GM12878 (cell line): ENCODE results near the gene PPP4R1. TPM values are rescaled to one million over a fixed set of nuclear protein-coding genes. Genes with fewer than 3 reads are reported as not detected.

Source experiments
- ATAC-seq: fragments of 200-7000 bp; cut with Tn5 transposase; 3 replicates; pipeline ENCODE4 v1.9.1; 2020; ENCODE audit warnings: mild to moderate bottlenecking, moderate library complexity
- BruUV-seq: library from RNA; stranded (reverse); fragments of 400-500 nt; replicated peaks from 2 replicates; lab custom pipeline; 2021; lab: Mats Ljungman, UMichigan
- CTCF ChIA-PET: fragments of 300-600 bp; sonication (Branson Sonifier 250); formaldehyde crosslinking; extraction: SDS; loops from one replicate; lab custom pipeline; 2021; ENCODE audit warnings: inconsistent platforms; lab: Yijun Ruan, JAX
- POLR2A ChIA-PET: fragments of 350-600 bp; formaldehyde crosslinking; extraction: SDS; loops from one replicate; lab custom pipeline; 2021; ENCODE audit warnings: inconsistent platforms; lab: Charles Lee
- RAD21 ChIA-PET: fragments of 300-600 bp; sonication (Branson Sonifier 250); formaldehyde crosslinking; loops from one replicate; lab custom pipeline; 2023; ENCODE audit warnings: antibody characterized with exemption; ENCODE audit not compliant: unreplicated experiment; lab: Charles Lee
- SMC1A ChIA-PET: fragments of 300-600 bp; sonication (Branson Sonifier 250); formaldehyde crosslinking; loops from one replicate; lab custom pipeline; 2023; ENCODE audit not compliant: unreplicated experiment, uncharacterized antibody; lab: Charles Lee
- DNase-seq: peaks from one replicate; pipeline ENCODE4 v3.0.0-alpha.2; 2011; ENCODE audit warnings: low read depth, low spot score
- FAIRE-seq: peaks from 3 replicates; lab custom pipeline; 2011; peaks lifted over from hg19 to GRCh38; lab: Jason Lieb, UNC
- H2AFZ ChIP-seq: 2 replicates; pipeline ENCODE4 v1.6.0; 2011; ENCODE audit warnings: low read depth, low read length, control low read depth; ENCODE audit not compliant: control insufficient read depth
- H3K27ac ChIP-seq: 2 replicates; pipeline ENCODE4 v1.5.1; 2011; ENCODE audit warnings: control low read depth; ENCODE audit not compliant: control insufficient read depth, insufficient read depth
- H3K27me3 ChIP-seq, 2 experiments: replicated peaks in 1 of 2; 2 replicates each; pipeline versions ENCODE4 v1.6.0 to v1.6.1; 2011; ENCODE audit warnings: low read length in 1 of 2; ENCODE audit not compliant: control insufficient read depth in 2 of 2, insufficient read depth in 2 of 2
- H3K36me3 ChIP-seq, 2 experiments: 2 replicates each; pipeline ENCODE4 v1.5.1; 2011; ENCODE audit warnings: low read length in 1 of 2; ENCODE audit not compliant: control insufficient read depth in 2 of 2, insufficient read depth in 2 of 2
- H3K4me1 ChIP-seq: 2 replicates; pipeline ENCODE4 v1.6.1; 2011; ENCODE audit warnings: mild to moderate bottlenecking, low read length, moderate library complexity, mixed read lengths; ENCODE audit not compliant: control insufficient read depth, insufficient read depth
- H3K4me2 ChIP-seq: 2 replicates; pipeline ENCODE4 v1.6.0; 2011; ENCODE audit warnings: control low read depth; ENCODE audit not compliant: control insufficient read depth, insufficient read depth
- H3K4me3 ChIP-seq: fragments of 200-600 bp; sonication (generic); 2 replicates; pipeline ENCODE4 v1.5.1; 2016
- H3K79me2 ChIP-seq: 2 replicates; pipeline ENCODE4 v1.6.0; 2011; ENCODE audit warnings: low read length; ENCODE audit not compliant: control insufficient read depth, insufficient read depth
- H3K9ac ChIP-seq: 2 replicates; pipeline ENCODE4 v1.8.0; 2011; ENCODE audit warnings: low read length, control low read depth, mixed read lengths; ENCODE audit not compliant: control insufficient read depth, insufficient read depth
- H3K9me3 ChIP-seq: replicated peaks from 3 replicates; pipeline ENCODE4 v1.5.1; 2011; ENCODE audit warnings: mild to moderate bottlenecking, low read length; ENCODE audit not compliant: control insufficient read depth, insufficient read depth
- H4K20me1 ChIP-seq: 2 replicates; pipeline ENCODE4 v1.6.0; 2011; ENCODE audit not compliant: control insufficient read depth, insufficient read depth
- ATF2 ChIP-seq: IDR thresholded peaks from 2 replicates; pipeline ENCODE4 v1.6.1; 2012; ENCODE audit warnings: low read length, inconsistent platforms
- BCL11A ChIP-seq: IDR thresholded peaks from 2 replicates; pipeline ENCODE4 v1.6.1; 2011; ENCODE audit warnings: low read depth, low read length
- CHD4 ChIP-seq: fragments of 200-600 bp; sonication (generic); IDR thresholded peaks from 2 replicates; pipeline ENCODE4 v1.6.1; 2016; ENCODE audit warnings: mild to moderate bottlenecking
- E4F1 ChIP-seq: fragments of 450-650 bp; IDR thresholded peaks from 2 replicates; pipeline ENCODE4 v1.6.1; 2018; ENCODE audit warnings: borderline replicate concordance, mild to moderate bottlenecking; ENCODE audit not compliant: partially characterized antibody
- PKNOX1 ChIP-seq: fragments of 450-650 bp; IDR thresholded peaks from 2 replicates; pipeline ENCODE4 v1.6.1; 2016; ENCODE audit warnings: mild to moderate bottlenecking
- RUNX3 ChIP-seq: IDR thresholded peaks from 2 replicates; pipeline ENCODE4 v1.6.1; 2012; ENCODE audit warnings: low read length, inconsistent platforms
- SP1 ChIP-seq: IDR thresholded peaks from one replicate; pipeline ENCODE4 v1.6.1; 2011; ENCODE audit warnings: low read depth, low read length
- TCF7 ChIP-seq: IDR thresholded peaks from 2 replicates; pipeline ENCODE4 v1.6.1; 2014; ENCODE audit warnings: antibody characterized with exemption, borderline replicate concordance
- ZBTB4 ChIP-seq: fragments of 450-650 bp; formaldehyde crosslinking; IDR thresholded peaks from 2 replicates; pipeline ENCODE4 v1.4.0; 2022; ENCODE audit warnings: mild to moderate bottlenecking, moderate library complexity
- ZNF24 ChIP-seq: fragments of 450-650 bp; IDR thresholded peaks from 2 replicates; pipeline ENCODE4 v1.6.1; 2017; ENCODE audit warnings: antibody characterized with exemption, mild to moderate bottlenecking
- ZSCAN29 ChIP-seq: fragments of 450-650 bp; IDR thresholded peaks from 2 replicates; pipeline ENCODE4 v1.6.1; 2017; ENCODE audit warnings: mild to moderate bottlenecking, moderate library complexity
- ZZZ3 ChIP-seq: IDR thresholded peaks from 2 replicates; pipeline ENCODE4 v1.6.1; 2011; ENCODE audit warnings: low read depth; ENCODE audit not compliant: control insufficient read depth, insufficient read length
- WGBS: methylation state at CpG from one replicate; pipeline ENCODE4 v1.1.6; 2016; ENCODE audit warnings: low lambda C conversion rate; ENCODE audit not compliant: insufficient replicate concordance, insufficient coverage; ENCODE audit errors: missing lambda C conversion rate; 5-methylcytosine and 5-hydroxymethylcytosine counted together
- in situ Hi-C: fragments of 300-500 bp; cut with MboI; formaldehyde crosslinking; loops from 9 replicates; pipeline ENCODE4 v1.14.3; 2018; ENCODE audit warnings: mixed read lengths
- intact Hi-C: fragments of 100-400 bp; cut with micrococcal nuclease; formaldehyde crosslinking; loops from one replicate; pipeline ENCODE4 v1.14.2; 2022; ENCODE audit not compliant: unreplicated experiment
- polyA plus RNA-seq, 11 experiments: library from polyadenylated mRNA; depleted of rRNA in 4 of 11; unstranded in 6 of 11; stranded (reverse) in 5 of 11; fragments of >200 nt; fragmentation: Nextera tagmentation in 4 of 11; fragmentation: Illumina TruSeq in 1 of 11; extraction: Ambion mirVana in 4 of 11; extraction: Trizol in 1 of 11; gene quantifications; 1 replicate in 1 of 11; 2 replicates in 10 of 11; pipeline versions ENCODE4 v1.2.1 to v1.2.3, GENCODE V29; 2011 to 2016; ENCODE audit warnings: inconsistent platforms in 2 of 11, missing spikeins in 2 of 11, low read depth in 1 of 11
- total RNA-seq, 4 experiments: library from RNA; depleted of rRNA in 3 of 4; stranded (reverse); fragments of >200 nt in 3 of 4; fragmentation: Illumina TruSeq in 1 of 4; extraction: Trizol in 1 of 4; gene quantifications; 2 replicates each; pipeline versions ENCODE4 v1.2.1 to v1.2.3, GENCODE V29; 2013 to 2021

PPP4R1 gene
- total and polyA plus RNA-seq, 10 of the 15 experiments (the other 5 are each of a cell fraction or from before 2014, with no cell fraction given): 10.9 to 44.4 (median 26.0) TPM

GRCh38 chr18:9542924-9543323 is 71.4 kb downstream of the PPP4R1 start:
- TF ChIP-seq PKNOX1: no peak
- TF ChIP-seq ATF2: no peak
- TF ChIP-seq ZZZ3: no peak
- no peak for TF ChIP-seq ZSCAN29
- TF ChIP-seq E4F1: no peak
- TF ChIP-seq BCL11A: no peak
- TF ChIP-seq ZBTB4 (CRISPR knock-in tag): no peak
- TF ChIP-seq TCF7: no peak
- no peak for TF ChIP-seq CHD4
- TF ChIP-seq SP1: no peak
- TF ChIP-seq ZNF24: no peak
- TF ChIP-seq RUNX3: no peak
- TF ChIP-seq, all 136 proteins: peak for 0
- DNase-seq: no peak
- no peak for ATAC-seq
- Histone ChIP-seq H2AFZ (no peak overlapping the region), H3K4me3 (no peak overlapping the region), H3K27ac (no peak overlapping the region), H3K36me3 (peaks cover 0 to 7% of the 10 kb centered on the region in 2 experiments; a peak in 1 of 4 replicates), H3K4me1 (no peaks in the 10 kb centered on the region), H3K9ac (no peak overlapping the region), H3K4me2 (no peak overlapping the region), H4K20me1 (no peaks in the 10 kb centered on the region), H3K9me3 (no peaks in the 10 kb centered on the region), H3K27me3 (no peaks in the 10 kb centered on the region), H3K79me2 (no peaks in the 10 kb centered on the region)
- ChIA-PET CTCF (no interaction called here), RAD21 (no interaction called here), SMC1A (no interaction called here), POLR2A (no interaction called here)
- WGBS: 67% methylated on average over 4 of the region's 4 CpGs
- BruUV-seq: no TSS peak
- no peak for FAIRE-seq
- in situ Hi-C loops (no loop called here), intact Hi-C loops (no loop called here)
